NCI-H2029 treated with DMSO at 0.1 percent for 48 hours (cell line): ENCODE data around the gene CHN2.

ENCODE experiments used
- DNase-seq: peaks from one replicate; lab custom pipeline; 2025; lab: John Stamatoyannopoulos, UW

The CHN2 gene

DNA sequence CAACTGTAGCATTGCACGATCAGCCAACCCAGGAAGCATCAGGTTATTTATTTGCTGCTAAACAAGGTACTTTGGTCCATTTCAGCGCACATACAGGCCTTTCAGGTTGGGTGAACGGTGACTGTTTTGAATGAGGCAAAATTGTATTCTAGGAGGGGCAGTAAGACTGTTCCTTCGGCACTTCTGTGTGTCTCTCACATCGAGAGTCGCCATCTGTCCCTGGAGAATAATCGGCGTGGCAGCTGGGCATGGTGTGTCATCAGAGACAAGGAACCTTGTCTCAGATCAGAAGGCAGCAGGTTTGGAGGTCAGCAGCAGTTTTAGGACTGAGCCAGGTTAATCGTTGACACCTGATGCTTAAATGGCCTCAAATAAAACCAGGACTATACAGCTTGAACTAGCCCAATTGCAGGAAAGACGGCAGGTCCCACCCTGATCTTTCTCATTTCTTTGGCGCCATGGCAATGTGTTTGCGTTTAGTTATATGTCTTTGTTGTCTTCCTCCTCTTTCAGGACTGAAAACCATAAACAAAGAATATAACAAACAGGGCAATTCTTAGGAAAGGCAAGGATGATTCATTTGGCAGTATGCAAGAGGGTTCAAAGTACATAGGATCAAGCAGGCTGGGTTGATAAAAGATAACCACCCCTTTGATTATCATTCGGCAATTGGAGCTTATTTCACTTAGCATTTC is 277.0 kb downstream of the CHN2 start:
- no peak for DNase-seq

GRCh38 chr7:29476916-29477315 is 282.3 kb downstream of the CHN2 start:
- DNase-seq: no peak

DNA sequence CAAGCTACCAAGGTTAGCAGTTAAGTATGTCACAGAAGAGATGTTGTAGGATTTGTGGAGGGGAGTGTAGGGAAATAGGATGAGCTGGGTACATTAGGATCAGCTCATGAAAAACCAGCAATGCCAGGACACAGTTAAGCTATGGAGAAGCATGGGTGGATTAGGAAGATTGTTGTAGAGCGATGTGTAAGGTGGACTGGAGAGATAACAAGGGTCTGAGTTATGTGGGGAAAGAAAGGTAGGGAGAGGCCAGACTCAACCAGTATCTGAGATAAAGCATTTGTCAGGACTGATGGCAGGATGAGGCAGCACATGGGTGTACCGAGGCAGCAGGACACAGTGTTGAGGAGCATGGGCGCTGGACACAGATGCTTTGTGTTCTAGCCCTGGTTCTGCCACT is 283.7 kb downstream of the CHN2 start:
- no peak for DNase-seq

- DNase-seq: no peak
Observed at GRCh38 chr7:29478687-29479240, 284.2 kb downstream of the CHN2 start.

- DNase-seq: no peak
Observed at GRCh38 chr7:29479301-29480200, 285.0 kb downstream of the CHN2 start.

- peak; percentile 41 for DNase-seq
Observed at GRCh38 chr7:29480451-29480850, 285.9 kb downstream of the CHN2 start.

DNA sequence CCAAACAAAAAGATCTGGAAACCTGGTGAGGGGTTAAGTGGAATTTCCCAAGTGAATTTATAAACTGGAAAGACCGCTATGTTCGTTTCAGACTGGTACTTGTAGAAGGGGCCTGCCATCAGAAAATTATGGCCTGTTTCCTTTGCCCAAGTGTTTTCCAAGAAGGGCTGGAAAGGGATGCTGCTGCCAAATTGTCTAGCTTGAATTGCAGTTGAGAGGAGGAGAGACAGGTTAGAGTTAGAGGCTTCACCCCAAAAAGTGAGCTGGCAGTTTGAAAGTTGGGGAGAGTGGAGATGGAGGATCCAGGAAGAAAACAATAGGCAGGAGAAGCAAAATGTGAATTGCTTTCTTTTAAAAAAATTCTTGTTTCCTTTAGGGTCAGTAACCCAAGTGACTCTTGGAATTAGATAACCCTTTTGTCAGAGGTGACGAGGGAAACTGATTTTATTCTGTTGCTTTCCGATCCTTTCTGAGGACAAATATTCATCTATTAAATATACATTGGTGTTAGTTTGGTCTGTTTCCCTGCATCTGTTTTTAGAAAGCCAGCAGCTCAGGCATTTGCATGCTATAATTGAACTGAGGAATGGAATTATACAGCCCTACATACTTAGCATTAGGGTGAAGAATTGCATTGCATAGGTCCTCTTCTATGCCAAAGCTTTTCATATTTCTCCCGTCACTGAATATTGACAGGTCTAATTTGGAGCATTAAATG is 286.5 kb downstream of the CHN2 start:
- peak; percentile 45 for DNase-seq

DNA sequence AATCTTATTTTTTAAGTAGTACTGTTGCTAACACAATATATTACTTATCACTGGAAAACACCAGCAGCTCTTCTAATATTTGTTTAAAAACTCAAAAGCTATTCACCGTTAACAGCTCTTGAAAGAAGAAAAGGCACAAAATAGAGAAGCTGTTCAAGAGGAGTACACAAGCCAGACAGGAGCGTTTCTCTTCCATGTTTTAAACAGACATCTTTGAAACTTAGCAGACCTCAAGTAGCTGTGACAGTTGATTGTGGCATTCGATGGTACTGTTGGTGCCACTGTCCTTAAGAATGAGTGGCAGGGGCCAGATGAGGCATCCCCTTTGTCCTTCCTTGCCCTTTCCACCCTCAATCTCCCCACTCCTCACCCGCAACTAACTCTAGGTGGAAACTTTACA is 287.5 kb downstream of the CHN2 start:
- peak; percentile 70 for DNase-seq

- DNase-seq: no peak
Observed at GRCh38 chr7:29483219-29484104, 288.9 kb downstream of the CHN2 start.

GRCh38 chr7:29484280-29484679 is 289.7 kb downstream of the CHN2 start:
- no peak for DNase-seq

- DNase-seq: peak; percentile 80
Observed at GRCh38 chr7:29485339-29486190, 291.0 kb downstream of the CHN2 start.

GRCh38 chr7:29486191-29486700 is 291.7 kb downstream of the CHN2 start:
- DNase-seq: no peak

- no peak for DNase-seq
Observed at GRCh38 chr7:29487424-29487823, 292.8 kb downstream of the CHN2 start.

DNA sequence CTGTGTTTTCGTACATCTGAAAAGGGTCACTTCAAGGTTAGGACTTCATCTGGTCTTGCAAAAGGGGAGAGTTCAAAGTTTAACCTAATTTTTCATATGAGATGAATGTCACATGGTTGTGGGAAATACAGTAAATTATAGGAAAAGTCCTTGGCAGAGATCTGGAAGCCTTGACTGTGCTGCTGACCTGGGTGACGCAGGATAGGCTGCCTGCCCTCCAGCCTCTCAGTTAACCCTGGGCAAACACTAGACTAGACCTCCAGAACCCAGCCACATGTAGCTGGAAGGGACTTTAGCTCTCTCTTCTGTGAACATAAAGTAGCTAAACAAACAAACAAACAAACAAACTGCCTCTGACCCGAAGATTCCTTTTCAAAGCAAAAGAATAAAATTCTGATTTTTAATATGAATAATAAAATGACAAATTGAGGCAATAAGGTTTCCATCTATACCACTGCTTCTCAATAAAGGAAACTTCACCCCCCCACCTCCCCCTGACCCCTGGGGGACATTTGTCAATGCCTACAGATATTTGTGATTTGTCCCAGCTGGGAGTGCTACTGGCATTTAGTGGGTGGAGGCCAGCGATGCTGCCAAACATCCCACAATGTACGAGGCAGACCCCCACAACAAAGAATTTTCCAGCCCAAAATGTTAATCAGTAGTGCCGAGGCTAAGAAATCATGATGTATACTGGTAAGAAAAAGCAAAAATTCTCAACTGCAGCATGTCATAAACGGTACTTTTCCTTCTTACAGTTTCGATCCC is 293.8 kb downstream of the CHN2 start:
- no peak for DNase-seq

GRCh38 chr7:29488977-29489376 is 294.4 kb downstream of the CHN2 start:
- DNase-seq: no peak

DNA sequence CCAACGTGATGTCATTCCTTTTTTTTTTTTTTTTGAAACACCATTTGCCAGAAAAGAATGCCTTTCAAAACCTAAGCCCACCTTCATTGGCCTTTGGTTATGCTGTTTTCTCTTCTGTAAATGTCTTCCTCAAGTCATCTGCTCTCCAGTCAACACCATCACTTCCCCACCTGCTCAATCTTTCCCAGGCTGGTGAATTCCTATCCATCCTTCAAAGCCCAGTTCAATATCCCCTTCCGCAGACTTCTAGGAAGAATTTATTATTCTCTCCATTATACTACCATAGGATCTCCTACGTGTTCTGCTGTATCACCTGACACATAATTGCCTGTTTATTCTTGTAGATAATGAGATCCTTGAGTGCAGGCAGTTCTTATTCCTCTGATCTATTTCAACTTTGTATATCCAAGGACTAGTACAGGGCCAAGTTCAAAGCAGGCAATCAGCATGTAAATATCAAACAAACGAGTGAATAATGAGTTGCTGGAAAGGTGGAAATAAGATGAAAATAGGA is 295.6 kb downstream of the CHN2 start:
- DNase-seq: no peak

GRCh38 chr7:29494350-29494749 is 299.8 kb downstream of the CHN2 start:
- no peak for DNase-seq

DNA sequence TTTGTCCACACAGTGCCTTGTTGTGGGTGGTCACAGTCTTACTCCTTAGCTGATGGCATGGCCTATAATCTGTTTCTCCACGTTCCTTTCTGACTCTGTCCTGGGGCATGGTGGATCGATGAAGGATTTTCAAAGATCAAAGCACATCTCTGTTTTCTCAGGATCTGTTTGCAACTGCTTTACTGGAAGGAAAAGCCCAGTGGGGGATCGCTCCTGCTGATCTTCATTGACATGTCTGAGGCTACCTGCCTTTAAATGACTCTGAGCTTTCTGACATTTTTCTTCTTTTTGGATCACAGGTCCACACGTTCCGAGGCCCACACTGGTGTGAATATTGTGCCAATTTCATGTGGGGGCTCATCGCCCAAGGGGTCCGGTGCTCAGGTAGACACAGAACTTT is 301.1 kb downstream of the CHN2 start:
- no peak for DNase-seq

- no peak for DNase-seq
Observed at GRCh38 chr7:29496355-29497020, 301.9 kb downstream of the CHN2 start.
